GM12878 (cell line): Measurements from ENCODE around the gene CD9. TPM values are rescaled to one million over a fixed set of nuclear protein-coding genes. Genes with fewer than 3 reads are reported as not detected.

ENCODE experiments used
- ATAC-seq: fragments of 200-7000 bp; cut with Tn5 transposase; 3 replicates; pipeline ENCODE4 v1.9.1; 2020; ENCODE audit warnings: mild to moderate bottlenecking, moderate library complexity
- BruUV-seq: library from RNA; stranded (reverse); fragments of 400-500 nt; replicated peaks from 2 replicates; lab custom pipeline; 2021; lab: Mats Ljungman, UMichigan
- CTCF ChIA-PET: fragments of 300-600 bp; sonication (Branson Sonifier 250); formaldehyde crosslinking; extraction: SDS; loops from one replicate; lab custom pipeline; 2021; ENCODE audit warnings: inconsistent platforms; lab: Yijun Ruan, JAX
- POLR2A ChIA-PET: fragments of 350-600 bp; formaldehyde crosslinking; extraction: SDS; loops from one replicate; lab custom pipeline; 2021; ENCODE audit warnings: inconsistent platforms; lab: Charles Lee
- RAD21 ChIA-PET: fragments of 300-600 bp; sonication (Branson Sonifier 250); formaldehyde crosslinking; loops from one replicate; lab custom pipeline; 2023; ENCODE audit warnings: antibody characterized with exemption; ENCODE audit not compliant: unreplicated experiment; lab: Charles Lee
- SMC1A ChIA-PET: fragments of 300-600 bp; sonication (Branson Sonifier 250); formaldehyde crosslinking; loops from one replicate; lab custom pipeline; 2023; ENCODE audit not compliant: unreplicated experiment, uncharacterized antibody; lab: Charles Lee
- DNase-seq: peaks from one replicate; pipeline ENCODE4 v3.0.0-alpha.2; 2011; ENCODE audit warnings: low read depth, low spot score
- FAIRE-seq: peaks from 3 replicates; lab custom pipeline; 2011; peaks lifted over from hg19 to GRCh38; lab: Jason Lieb, UNC
- H2AFZ ChIP-seq: 2 replicates; pipeline ENCODE4 v1.6.0; 2011; ENCODE audit warnings: low read depth, low read length, control low read depth; ENCODE audit not compliant: control insufficient read depth
- H3K27ac ChIP-seq: 2 replicates; pipeline ENCODE4 v1.5.1; 2011; ENCODE audit warnings: control low read depth; ENCODE audit not compliant: control insufficient read depth, insufficient read depth
- H3K27me3 ChIP-seq, 2 experiments: replicated peaks in 1 of 2; 2 replicates each; pipeline versions ENCODE4 v1.6.0 to v1.6.1; 2011; ENCODE audit warnings: low read length in 1 of 2; ENCODE audit not compliant: control insufficient read depth in 2 of 2, insufficient read depth in 2 of 2
- H3K36me3 ChIP-seq, 2 experiments: 2 replicates each; pipeline ENCODE4 v1.5.1; 2011; ENCODE audit warnings: low read length in 1 of 2; ENCODE audit not compliant: control insufficient read depth in 2 of 2, insufficient read depth in 2 of 2
- H3K4me1 ChIP-seq: 2 replicates; pipeline ENCODE4 v1.6.1; 2011; ENCODE audit warnings: mild to moderate bottlenecking, low read length, moderate library complexity, mixed read lengths; ENCODE audit not compliant: control insufficient read depth, insufficient read depth
- H3K4me2 ChIP-seq: 2 replicates; pipeline ENCODE4 v1.6.0; 2011; ENCODE audit warnings: control low read depth; ENCODE audit not compliant: control insufficient read depth, insufficient read depth
- H3K4me3 ChIP-seq: fragments of 200-600 bp; sonication (generic); 2 replicates; pipeline ENCODE4 v1.5.1; 2016
- H3K79me2 ChIP-seq: 2 replicates; pipeline ENCODE4 v1.6.0; 2011; ENCODE audit warnings: low read length; ENCODE audit not compliant: control insufficient read depth, insufficient read depth
- H3K9ac ChIP-seq: 2 replicates; pipeline ENCODE4 v1.8.0; 2011; ENCODE audit warnings: low read length, control low read depth, mixed read lengths; ENCODE audit not compliant: control insufficient read depth, insufficient read depth
- H3K9me3 ChIP-seq: replicated peaks from 3 replicates; pipeline ENCODE4 v1.5.1; 2011; ENCODE audit warnings: mild to moderate bottlenecking, low read length; ENCODE audit not compliant: control insufficient read depth, insufficient read depth
- H4K20me1 ChIP-seq: 2 replicates; pipeline ENCODE4 v1.6.0; 2011; ENCODE audit not compliant: control insufficient read depth, insufficient read depth
- E2F4 ChIP-seq: IDR thresholded peaks from 2 replicates; pipeline ENCODE4 v1.6.1; 2012; ENCODE audit warnings: low read depth, low read length, improper control_type of control experiment
- E2F8 ChIP-seq: fragments of 450-650 bp; IDR thresholded peaks from 2 replicates; pipeline ENCODE4 v1.6.1; 2018; ENCODE audit warnings: mild to moderate bottlenecking, low read depth, moderate library complexity; ENCODE audit not compliant: partially characterized antibody
- FOS ChIP-seq: IDR thresholded peaks from 3 replicates; pipeline ENCODE4 v1.6.1; 2011; ENCODE audit warnings: borderline replicate concordance; ENCODE audit not compliant: insufficient read length; ENCODE audit errors: extremely low read depth
- FOXM1 ChIP-seq: IDR thresholded peaks from 2 replicates; pipeline ENCODE4 v1.6.1; 2012; ENCODE audit warnings: low read depth, mild to moderate bottlenecking, inconsistent platforms, low read length, moderate library complexity
- HDAC2 ChIP-seq: fragments of 200-600 bp; sonication (generic); IDR thresholded peaks from 2 replicates; pipeline ENCODE4 v1.6.1; 2017
- MLLT1 ChIP-seq: fragments of 450-650 bp; IDR thresholded peaks from 2 replicates; pipeline ENCODE4 v1.6.1; 2016; ENCODE audit warnings: mild to moderate bottlenecking
- POU2F2 ChIP-seq: IDR thresholded peaks from 3 replicates; pipeline ENCODE4 v1.6.1; 2011; ENCODE audit warnings: low read depth, mild to moderate bottlenecking, low read length, borderline replicate concordance
- RB1 ChIP-seq: fragments of 450-650 bp; formaldehyde crosslinking; IDR thresholded peaks from 2 replicates; pipeline ENCODE4 v1.6.1; 2017; ENCODE audit warnings: mild to moderate bottlenecking, borderline replicate concordance
- RBBP5 ChIP-seq: fragments of 200-600 bp; sonication (generic); conservative IDR thresholded peaks from 2 replicates; pipeline ENCODE4 v1.6.1; 2016
- RCOR1 ChIP-seq: conservative IDR thresholded peaks from 2 replicates; pipeline ENCODE4 v1.6.1; 2012; ENCODE audit warnings: low read depth, low read length, improper control_type of control experiment
- SMAD1 ChIP-seq: fragments of 450-650 bp; IDR thresholded peaks from 2 replicates; pipeline ENCODE4 v1.6.1; 2018; ENCODE audit warnings: mild to moderate bottlenecking, low read depth; ENCODE audit not compliant: partially characterized antibody
- SPI1 ChIP-seq: IDR thresholded peaks from 2 replicates; pipeline ENCODE4 v1.6.1; 2011; ENCODE audit warnings: low read depth, mild to moderate bottlenecking, low read length, moderate library complexity, borderline replicate concordance; ENCODE audit not compliant: insufficient read depth
- SRF ChIP-seq, 2 experiments: IDR thresholded peaks; 2 replicates each; pipeline ENCODE4 v1.6.1; 2011; ENCODE audit warnings: low read depth in 2 of 2, low read length in 2 of 2, mild to moderate bottlenecking in 1 of 2, moderate library complexity in 1 of 2
- TCF7 ChIP-seq: IDR thresholded peaks from 2 replicates; pipeline ENCODE4 v1.6.1; 2014; ENCODE audit warnings: antibody characterized with exemption, borderline replicate concordance
- USF1 ChIP-seq: IDR thresholded peaks from 2 replicates; pipeline ENCODE4 v1.6.1; 2011; ENCODE audit warnings: borderline replicate concordance, low read depth, mild to moderate bottlenecking, moderate library complexity, mixed read lengths, low read length; ENCODE audit not compliant: insufficient read depth; ENCODE audit errors: extremely low read length
- WGBS: methylation state at CpG from one replicate; pipeline ENCODE4 v1.1.6; 2016; ENCODE audit warnings: low lambda C conversion rate; ENCODE audit not compliant: insufficient replicate concordance, insufficient coverage; ENCODE audit errors: missing lambda C conversion rate; 5-methylcytosine and 5-hydroxymethylcytosine counted together
- in situ Hi-C: fragments of 300-500 bp; cut with MboI; formaldehyde crosslinking; loops from 9 replicates; pipeline ENCODE4 v1.14.3; 2018; ENCODE audit warnings: mixed read lengths
- intact Hi-C: fragments of 100-400 bp; cut with micrococcal nuclease; formaldehyde crosslinking; loops from one replicate; pipeline ENCODE4 v1.14.2; 2022; ENCODE audit not compliant: unreplicated experiment
- polyA plus RNA-seq, 11 experiments: library from polyadenylated mRNA; depleted of rRNA in 4 of 11; unstranded in 6 of 11; stranded (reverse) in 5 of 11; fragments of >200 nt; fragmentation: Nextera tagmentation in 4 of 11; fragmentation: Illumina TruSeq in 1 of 11; extraction: Ambion mirVana in 4 of 11; extraction: Trizol in 1 of 11; gene quantifications; 1 replicate in 1 of 11; 2 replicates in 10 of 11; pipeline versions ENCODE4 v1.2.1 to v1.2.3, GENCODE V29; 2011 to 2016; ENCODE audit warnings: inconsistent platforms in 2 of 11, missing spikeins in 2 of 11, low read depth in 1 of 11
- total RNA-seq, 4 experiments: library from RNA; depleted of rRNA in 3 of 4; stranded (reverse); fragments of >200 nt in 3 of 4; fragmentation: Illumina TruSeq in 1 of 4; extraction: Trizol in 1 of 4; gene quantifications; 2 replicates each; pipeline versions ENCODE4 v1.2.1 to v1.2.3, GENCODE V29; 2013 to 2021

CD9 gene
- total and polyA plus RNA-seq, 10 of the 15 experiments (the other 5 are each of a cell fraction or from before 2014, with no cell fraction given), result 4.8 to 29.9 (median 9.7) TPM

- no peaks in the 10 kb centered on the region for H3K36me3 ChIP-seq
- in situ Hi-C loops, result loop anchor here (5.0 kb wide), 1 partner anchor 85 kb away; no protein-coding TSS in a partner anchor
- DNase-seq (no peak), FAIRE-seq (peak; percentile 18), ATAC-seq (no peak)
- WGBS, result 49% methylated on average over 7 of the region's 7 CpGs
- RAD21 ChIA-PET, result interaction anchor here (0.9 to 9.8 kb wide), 11 partner anchors 10 to 218 kb away, joined by 3 to 304 read pairs (median 7); partner anchors contain the start of gene CD9
- H3K4me2 ChIP-seq, result no peak overlapping the region
- SMC1A ChIA-PET, result interaction anchor here (0.9 to 10.3 kb wide), 17 partner anchors 9 to 211 kb away, joined by 3 to 107 read pairs (median 7); partner anchors contain the start of gene CD9
- no peaks in the 10 kb centered on the region for H3K79me2 ChIP-seq
- H3K27me3 ChIP-seq, result no peaks in the 10 kb centered on the region
- no peak overlapping the region for H3K9ac ChIP-seq
- CTCF ChIA-PET, result interaction anchor here (0.6 to 10.1 kb wide), 14 partner anchors 10 to 288 kb away, joined by 3 to 401 read pairs (median 4); partner anchors contain the start of gene CD9
- POLR2A ChIA-PET, result interaction anchor here (0.7 to 5.5 kb wide), 4 partner anchors 20 to 80 kb away, joined by 3 to 43 read pairs (median 18); partner anchors contain the start of gene CD9
- TF ChIP-seq POU2F2 (no peak), HDAC2 (no peak), RB1 (no peak), E2F4 (no peak), RCOR1 (no peak), SPI1 (no peak), USF1 (no peak), MLLT1 (no peak), RBBP5 (no peak), FOXM1 (no peak), FOS (no peak), TCF7 (no peak), SRF (IDR thresholded peaks at IDR 0.05; ENCODE audit: low read depth in 2 of 2, low read length in 2 of 2) (no peak), E2F8 (no peak), SMAD1 (no peak)
- no peak overlapping the region for H3K27ac ChIP-seq
- no peaks in the 10 kb centered on the region for H4K20me1 ChIP-seq
- intact Hi-C loops, result no loop called here
- H2AFZ ChIP-seq, result no peak overlapping the region
- no peaks in the 10 kb centered on the region for H3K9me3 ChIP-seq
- no peak overlapping the region for H3K4me3 ChIP-seq
- peaks cover 21% of the 10 kb centered on the region for H3K4me1 ChIP-seq
- no TSS peak for BruUV-seq
Measured at GRCh38 chr12:6276956-6277620, 76.9 kb downstream of the CD9 start.
